Omental fat pad (tissue), 4 donors: ENCODE data around the gene TRAP1. TPM values are rescaled to one million over a fixed set of nuclear protein-coding genes. Genes with fewer than 3 reads are reported as not detected.
"Not testable (repeated sequence)": the region's sequence is repeated elsewhere in the genome, so short reads cannot be mapped to it uniquely, and the experiment has no call there.

Experiments used
- ATAC-seq: fragments of 150-250 bp; one replicate; pipeline ENCODE4 v1.9.1; 2016; ENCODE audit warnings: mild to moderate bottlenecking, moderate library complexity; ENCODE audit not compliant: low FRiP score
- DNase-seq: peaks from one replicate; pipeline ENCODE4 v3.0.0-alpha.2; 2019; ENCODE audit warnings: low spot score
- CTCF ChIP-seq, 3 donors: fragments of 450-650 bp; IDR thresholded peaks; one replicate each; pipeline ENCODE4 v1.5.1; 2016 to 2017; ENCODE audit warnings: antibody characterized with exemption in 3 of 3, mild to moderate bottlenecking in 3 of 3, moderate library complexity in 2 of 3
- total RNA-seq, 4 donors: library from RNA; depleted of rRNA; stranded (reverse); fragments of >200 nt; gene quantifications; one replicate each; pipeline ENCODE4 v1.1.0, GENCODE V29; 2016

TRAP1 gene
- total RNA-seq, 4 donors from 2014 or later: 53.4 to 79.9 (median 70.5) TPM

- TF ChIP-seq CTCF (IDR thresholded peaks at IDR 0.05): no peak
- DNase-seq (no peak), ATAC-seq (no peak)
Observed at GRCh38 chr16:3715430-3715829, 1.9 kb downstream of the TRAP1 start.

- DNase-seq, ATAC-seq: not testable (repeated sequence)
Observed at GRCh38 chr16:3714378-3714777, 2.9 kb downstream of the TRAP1 start.

GRCh38 chr16:3713587-3714242 is 3.6 kb downstream of the TRAP1 start:
- ATAC-seq (no peak), DNase-seq (no peak)
- TF ChIP-seq CTCF (IDR thresholded peaks at IDR 0.05): no peak

GRCh38 chr16:3712861-3713372 is 4.4 kb downstream of the TRAP1 start:
- no peak for TF ChIP-seq CTCF (IDR thresholded peaks at IDR 0.05)
- DNase-seq: no peak
- ATAC-seq: no peak

- DNase-seq (no peak), ATAC-seq (no peak)
- no peak for TF ChIP-seq CTCF (IDR thresholded peaks at IDR 0.05)
Observed at GRCh38 chr16:3706253-3707012, 10.9 kb downstream of the TRAP1 start.

- no peak for ATAC-seq
- no peak for TF ChIP-seq CTCF (IDR thresholded peaks at IDR 0.05)
- no peak for DNase-seq
Observed at GRCh38 chr16:3702082-3702481, 15.2 kb downstream of the TRAP1 start.

GRCh38 chr16:3701531-3701930 is 15.8 kb downstream of the TRAP1 start:
- DNase-seq: no peak
- ATAC-seq: no peak
- no peak for TF ChIP-seq CTCF (IDR thresholded peaks at IDR 0.05)
